OCI-M2 (cell line): ENCODE results near the gene CHMP4B.
A peak's percentile ranks its signal among the peaks of the same experiment; 100 is the strongest.

Experiments
- DNase-seq: peaks from one replicate; lab custom pipeline; 2025; ENCODE audit not compliant: unreplicated experiment; lab: John Stamatoyannopoulos, UW

The CHMP4B gene

GRCh38 chr20:33810885-33811775 is at the start of gene CHMP4B:
Gene CHMP4B, plus strand, starts transcription at chr20:33811348. Its CDS starts 121 bp downstream, at chr20:33811469.
- DNase-seq, result peak; percentile 91

- DNase-seq, result no peak
Observed at GRCh38 chr20:33761698-33762250, 49.4 kb upstream of the CHMP4B start.

- DNase-seq, result no peak
Observed at GRCh38 chr20:33765099-33765498, 46.0 kb upstream of the CHMP4B start.

- no peak for DNase-seq
Observed at GRCh38 chr20:33765592-33765991, 45.6 kb upstream of the CHMP4B start.

GRCh38 chr20:33766686-33767085 is 44.5 kb upstream of the CHMP4B start:
- no peak for DNase-seq

- DNase-seq, result no peak
Observed at GRCh38 chr20:33767777-33768138, 43.4 kb upstream of the CHMP4B start.

GRCh38 chr20:33769043-33769442 is 42.1 kb upstream of the CHMP4B start:
- DNase-seq, result no peak

GRCh38 chr20:33770005-33770404 is 41.1 kb upstream of the CHMP4B start:
- no peak for DNase-seq

- no peak for DNase-seq
Observed at GRCh38 chr20:33771938-33772337, 39.2 kb upstream of the CHMP4B start.

GRCh38 chr20:33772439-33772838 is 38.7 kb upstream of the CHMP4B start:
- no peak for DNase-seq

- no peak for DNase-seq
Observed at GRCh38 chr20:33773412-33774089, 37.6 kb upstream of the CHMP4B start.

GRCh38 chr20:33777816-33778215 is 33.3 kb upstream of the CHMP4B start:
- DNase-seq, result no peak

- no peak for DNase-seq
Observed at GRCh38 chr20:33781133-33781532, 30.0 kb upstream of the CHMP4B start.

- DNase-seq, result no peak
Observed at GRCh38 chr20:33781945-33782344, 29.2 kb upstream of the CHMP4B start.

- no peak for DNase-seq
Observed at GRCh38 chr20:33783256-33783655, 27.9 kb upstream of the CHMP4B start.

GRCh38 chr20:33783818-33784217 is 27.3 kb upstream of the CHMP4B start:
- no peak for DNase-seq

GRCh38 chr20:33784225-33784624 is 26.9 kb upstream of the CHMP4B start:
- no peak for DNase-seq

GRCh38 chr20:33785503-33785902 is 25.6 kb upstream of the CHMP4B start:
- DNase-seq, result no peak

- DNase-seq, result no peak
Observed at GRCh38 chr20:33787253-33787891, 23.8 kb upstream of the CHMP4B start.

- no peak for DNase-seq
Observed at GRCh38 chr20:33788351-33789049, 22.6 kb upstream of the CHMP4B start.
